Breast epithelium (tissue), 3 donors: ENCODE data around the gene CACNB2.

ENCODE experiments used
- POLR2A ChIP-seq: fragments of 450-650 bp; IDR thresholded peaks from one replicate; pipeline ENCODE4 v1.6.1; 2016; ENCODE audit warnings: antibody characterized with exemption, mild to moderate bottlenecking, moderate library complexity
- POLR2AphosphoS5 ChIP-seq, 3 donors: sonication (generic); formaldehyde crosslinking; IDR thresholded peaks; one replicate each; pipeline ENCODE4 v1.6.1; 2017; ENCODE audit warnings: antibody characterized with exemption in 3 of 3
- TF ChIP-seq, protein P1 (sequence below), 3 donors: fragments of 450-650 bp; IDR thresholded peaks; one replicate each; pipeline ENCODE4 v1.5.1; 2016 to 2017; ENCODE audit warnings: antibody characterized with exemption in 3 of 3, mild to moderate bottlenecking in 3 of 3, moderate library complexity in 3 of 3

DNA sequence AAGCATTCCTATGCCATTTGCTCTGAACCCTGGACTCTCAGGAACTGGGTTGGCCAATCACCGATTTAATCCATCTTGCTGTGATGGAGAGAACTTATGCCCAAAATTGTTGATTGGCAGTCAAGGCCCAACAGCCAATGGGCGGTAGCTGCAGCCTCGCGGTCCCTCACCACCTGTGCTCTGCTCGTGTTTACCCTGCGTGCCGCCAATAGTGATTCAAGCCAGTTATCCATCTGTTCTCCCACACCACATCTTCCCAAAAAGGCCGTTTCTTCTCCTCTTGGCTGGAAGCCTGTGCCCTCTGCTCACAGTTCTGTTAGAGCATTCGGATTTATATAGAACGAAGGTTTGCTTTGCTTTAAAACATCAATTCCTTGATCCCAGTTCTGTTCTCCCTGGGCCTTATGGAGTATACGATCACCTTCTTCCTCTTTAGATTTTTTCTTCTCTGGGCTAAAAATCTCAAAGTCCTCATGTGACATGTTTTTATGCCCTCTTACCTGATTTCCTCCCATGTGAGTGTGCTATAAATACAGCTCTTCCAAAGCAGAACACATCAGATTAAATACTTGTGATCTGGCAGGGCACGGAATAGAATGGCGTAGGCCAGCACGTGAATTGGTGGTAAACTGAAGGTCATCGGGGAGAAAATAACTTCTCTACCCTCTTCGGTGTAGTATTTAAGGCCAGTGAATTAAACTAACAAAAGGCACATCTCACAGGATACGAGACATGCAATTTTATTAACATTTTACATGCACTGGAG lies 298.3 kb downstream of the CACNB2 start:
- TF ChIP-seq, protein P1, sequence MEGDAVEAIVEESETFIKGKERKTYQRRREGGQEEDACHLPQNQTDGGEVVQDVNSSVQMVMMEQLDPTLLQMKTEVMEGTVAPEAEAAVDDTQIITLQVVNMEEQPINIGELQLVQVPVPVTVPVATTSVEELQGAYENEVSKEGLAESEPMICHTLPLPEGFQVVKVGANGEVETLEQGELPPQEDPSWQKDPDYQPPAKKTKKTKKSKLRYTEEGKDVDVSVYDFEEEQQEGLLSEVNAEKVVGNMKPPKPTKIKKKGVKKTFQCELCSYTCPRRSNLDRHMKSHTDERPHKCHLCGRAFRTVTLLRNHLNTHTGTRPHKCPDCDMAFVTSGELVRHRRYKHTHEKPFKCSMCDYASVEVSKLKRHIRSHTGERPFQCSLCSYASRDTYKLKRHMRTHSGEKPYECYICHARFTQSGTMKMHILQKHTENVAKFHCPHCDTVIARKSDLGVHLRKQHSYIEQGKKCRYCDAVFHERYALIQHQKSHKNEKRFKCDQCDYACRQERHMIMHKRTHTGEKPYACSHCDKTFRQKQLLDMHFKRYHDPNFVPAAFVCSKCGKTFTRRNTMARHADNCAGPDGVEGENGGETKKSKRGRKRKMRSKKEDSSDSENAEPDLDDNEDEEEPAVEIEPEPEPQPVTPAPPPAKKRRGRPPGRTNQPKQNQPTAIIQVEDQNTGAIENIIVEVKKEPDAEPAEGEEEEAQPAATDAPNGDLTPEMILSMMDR (IDR thresholded peaks at IDR 0.05): no peak
- no peak for TF ChIP-seq POLR2A
- no peak for TF ChIP-seq POLR2AphosphoS5 (IDR thresholded peaks at IDR 0.05)
